HEK293 (cell line): ENCODE results near the gene UBE3B.

ENCODE experiments used
- FEZF1 ChIP-seq: fragments of 450-650 bp; formaldehyde crosslinking; IDR thresholded peaks from 2 replicates; pipeline ENCODE4 v1.5.1; 2016; ENCODE audit warnings: missing biosample characterization, missing genetic modification characterization
- HOXC10 ChIP-seq: sonication (generic); formaldehyde crosslinking; IDR thresholded peaks from 2 replicates; pipeline ENCODE4 v1.8.1; 2023; ENCODE audit warnings: mild to moderate bottlenecking, missing genetic modification reagents
- KLF1 ChIP-seq: fragments of 450-650 bp; formaldehyde crosslinking; IDR thresholded peaks from 2 replicates; pipeline ENCODE4 v1.5.1; 2016; ENCODE audit warnings: missing biosample characterization, missing genetic modification characterization
- KLF16 ChIP-seq: fragments of 450-650 bp; formaldehyde crosslinking; IDR thresholded peaks from 2 replicates; pipeline ENCODE4 v1.5.1; 2017; ENCODE audit warnings: missing biosample characterization, missing genetic modification characterization
- KLF9 ChIP-seq: fragments of 450-650 bp; formaldehyde crosslinking; IDR thresholded peaks from 2 replicates; pipeline ENCODE4 v1.5.1; 2016; ENCODE audit warnings: missing biosample characterization, missing genetic modification characterization, low read depth
- REST ChIP-seq: fragments of 450-650 bp; formaldehyde crosslinking; IDR thresholded peaks from 2 replicates; pipeline ENCODE4 v1.5.1; 2016; ENCODE audit warnings: missing biosample characterization, missing genetic modification characterization
- ZBTB10 ChIP-seq: fragments of 450-650 bp; formaldehyde crosslinking; IDR thresholded peaks from 2 replicates; pipeline ENCODE4 v1.5.1; 2016; ENCODE audit warnings: missing biosample characterization, missing genetic modification characterization
- ZBTB48 ChIP-seq: fragments of 450-650 bp; formaldehyde crosslinking; IDR thresholded peaks from 2 replicates; pipeline ENCODE4 v1.5.1; 2016; ENCODE audit warnings: missing biosample characterization, missing genetic modification characterization
- ZBTB7A ChIP-seq: fragments of 450-650 bp; formaldehyde crosslinking; IDR thresholded peaks from 2 replicates; pipeline ENCODE4 v1.5.1; 2016; ENCODE audit warnings: low read depth, missing biosample characterization, missing genetic modification characterization
- ZNF155 ChIP-seq: fragments of 450-650 bp; formaldehyde crosslinking; IDR thresholded peaks from 2 replicates; pipeline ENCODE4 v1.5.1; 2016; ENCODE audit warnings: missing biosample characterization, missing genetic modification characterization
- ZNF169 ChIP-seq: fragments of 450-650 bp; formaldehyde crosslinking; IDR thresholded peaks from 2 replicates; pipeline ENCODE4 v1.5.1; 2016; ENCODE audit warnings: missing biosample characterization, missing genetic modification characterization
- ZNF239 ChIP-seq: fragments of 450-650 bp; formaldehyde crosslinking; IDR thresholded peaks from 2 replicates; pipeline ENCODE4 v1.5.1; 2016; ENCODE audit warnings: missing biosample characterization, missing genetic modification characterization
- ZNF266 ChIP-seq: fragments of 450-650 bp; formaldehyde crosslinking; IDR thresholded peaks from 2 replicates; pipeline ENCODE4 v1.5.1; 2016; ENCODE audit warnings: missing biosample characterization, missing genetic modification characterization, low read depth
- ZNF292 ChIP-seq: fragments of 450-650 bp; formaldehyde crosslinking; IDR thresholded peaks from 2 replicates; pipeline ENCODE4 v1.5.1; 2016; ENCODE audit warnings: low read depth, missing biosample characterization, missing genetic modification characterization, borderline replicate concordance
- ZNF341 ChIP-seq: fragments of 450-650 bp; formaldehyde crosslinking; IDR thresholded peaks from 2 replicates; pipeline ENCODE4; 2016; ENCODE audit warnings: low read depth, missing biosample characterization, missing genetic modification characterization
- ZNF488 ChIP-seq: fragments of 450-650 bp; formaldehyde crosslinking; IDR thresholded peaks from 2 replicates; pipeline ENCODE4 v1.5.1; 2016; ENCODE audit warnings: missing biosample characterization, missing genetic modification characterization
- ZNF561 ChIP-seq: fragments of 450-650 bp; IDR thresholded peaks from 2 replicates; pipeline ENCODE4 v1.5.1; 2018; ENCODE audit warnings: missing biosample characterization, missing genetic modification characterization, borderline replicate concordance
- ZNF623 ChIP-seq: fragments of 450-650 bp; formaldehyde crosslinking; IDR thresholded peaks from 2 replicates; pipeline ENCODE4 v1.5.1; 2016; ENCODE audit warnings: missing biosample characterization, missing genetic modification characterization
- ZNF692 ChIP-seq: fragments of 450-650 bp; formaldehyde crosslinking; IDR thresholded peaks from 2 replicates; pipeline ENCODE4 v1.5.1; 2016; ENCODE audit warnings: missing biosample characterization, missing genetic modification characterization
- ZNF768 ChIP-seq: fragments of 450-650 bp; formaldehyde crosslinking; IDR thresholded peaks from 2 replicates; pipeline ENCODE4 v1.5.1; 2018; ENCODE audit warnings: missing biosample characterization, mild to moderate bottlenecking, missing genetic modification characterization
- ZSCAN18 ChIP-seq: fragments of 450-650 bp; formaldehyde crosslinking; IDR thresholded peaks from 2 replicates; pipeline ENCODE4 v1.5.1; 2016; ENCODE audit warnings: missing biosample characterization, missing genetic modification characterization

UBE3B gene

GRCh38 chr12:109477185-109477962, at the start of gene UBE3B, which contains the start of gene KCTD10 (continued):
- TF ChIP-seq REST (tag by site-specific recombination) (peak; percentile 72), KLF9 (tag by site-specific recombination) (peak; percentile 93), ZNF266 (no peak), ZNF292 (tag by site-specific recombination) (no peak), ZBTB48 (tag by site-specific recombination) (peak; percentile 98), HOXC10 (CRISPR knock-in tag) (no peak), ZNF692 (tag by site-specific recombination) (peak; percentile 81), ZNF239 (tag by site-specific recombination) (peak; percentile 80; the same call in 1 of the 2 replicates), ZNF169 (no peak), ZSCAN18 (tag by site-specific recombination) (peak; percentile 96), KLF16 (tag by site-specific recombination) (peak; percentile 99), KLF1 (tag by site-specific recombination) (peak; percentile 90), ZNF155 (tag by site-specific recombination) (no peak), ZNF623 (tag by site-specific recombination) (no peak; the same call in none of the 2 replicates), ZNF341 (tag by site-specific recombination) (no peak; the same call in 1 of the 2 replicates), ZNF488 (peak; percentile 78), FEZF1 (tag by site-specific recombination) (peak; percentile 45; the same call in 1 of the 2 replicates), ZNF768 (no peak), ZBTB7A (tag by site-specific recombination) (peak; percentile 95), ZBTB10 (tag by site-specific recombination) (peak; percentile 75), ZNF561 (tag by site-specific recombination) (peak; percentile 95)
